GM18867 (cell line): ENCODE results near the gene KCNMA1.
"Not testable (repeated sequence)": the region's sequence is repeated elsewhere in the genome, so short reads cannot be mapped to it uniquely, and the experiment has no call there.

Source experiments
- ATAC-seq: cut with Tn5 transposase; IDR thresholded peaks from one replicate; pipeline ENCODE4 v1.9.1; 2021; ENCODE audit warnings: mild to moderate bottlenecking, moderate library complexity; ENCODE audit not compliant: unreplicated experiment

KCNMA1 gene

DNA sequence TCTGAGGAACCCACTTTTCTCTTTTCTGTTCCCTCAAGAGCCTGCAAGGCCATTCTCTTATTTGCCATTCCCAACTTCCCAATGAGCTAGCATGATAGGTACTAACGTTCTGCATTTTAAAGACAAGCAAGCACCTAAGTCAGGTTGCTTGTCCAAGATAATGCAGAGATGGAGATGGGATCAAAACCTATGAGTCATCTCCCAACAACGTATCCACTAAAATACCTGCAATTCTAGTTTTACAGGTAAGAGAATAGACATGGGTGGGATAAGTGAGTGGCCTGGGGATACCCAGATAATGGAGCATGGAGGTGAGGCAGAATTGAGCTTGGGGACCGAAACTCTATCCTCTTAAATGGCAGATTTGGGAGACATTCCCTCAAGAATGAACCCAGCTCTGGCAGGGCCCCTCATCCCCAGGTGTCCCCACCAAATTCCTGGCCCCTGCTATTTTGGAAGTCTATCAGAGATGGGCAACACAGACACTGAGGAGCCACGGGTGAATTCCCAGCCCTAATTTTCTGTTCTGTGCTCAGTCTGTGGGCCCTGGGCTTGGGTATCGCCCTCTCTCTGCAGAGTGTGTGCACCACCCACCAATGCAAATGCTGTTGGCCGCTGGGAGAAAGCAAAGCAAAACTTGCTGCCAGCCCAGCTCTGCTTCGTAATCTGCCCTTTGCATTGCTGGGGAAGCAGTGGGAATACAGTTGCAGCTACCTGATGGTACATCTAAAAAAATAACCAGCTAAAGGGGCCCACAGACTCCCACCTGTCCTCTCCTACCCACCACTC is 98.3 kb downstream of the KCNMA1 start:
- ATAC-seq = no peak

DNA sequence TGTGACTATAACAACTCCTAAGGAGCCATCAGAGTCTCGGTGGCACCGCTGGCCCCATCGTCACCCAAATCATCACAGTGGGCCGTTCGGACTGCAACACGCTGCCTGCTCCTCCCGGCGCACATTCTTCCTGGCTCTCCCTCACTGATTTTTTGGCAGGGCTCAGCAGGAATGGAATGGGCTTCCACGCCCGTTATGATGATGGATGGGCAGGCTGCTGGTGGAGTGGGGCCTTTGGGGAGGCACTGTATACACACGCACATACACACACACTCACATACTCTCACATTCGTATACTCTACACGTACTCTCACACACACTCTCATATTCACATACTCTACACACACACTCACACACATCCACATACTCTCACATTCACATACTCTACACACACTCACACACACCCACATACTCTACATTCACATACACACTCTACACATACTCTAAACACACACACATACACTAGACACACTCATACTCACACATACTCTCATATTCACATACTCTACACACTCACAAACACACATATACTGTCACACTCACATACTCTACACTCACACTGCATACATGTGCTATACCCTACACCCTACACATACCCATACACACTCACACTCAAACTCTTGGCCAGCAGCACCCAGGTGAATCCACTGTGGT is 99.8 kb downstream of the KCNMA1 start:
- ATAC-seq = no peak

DNA sequence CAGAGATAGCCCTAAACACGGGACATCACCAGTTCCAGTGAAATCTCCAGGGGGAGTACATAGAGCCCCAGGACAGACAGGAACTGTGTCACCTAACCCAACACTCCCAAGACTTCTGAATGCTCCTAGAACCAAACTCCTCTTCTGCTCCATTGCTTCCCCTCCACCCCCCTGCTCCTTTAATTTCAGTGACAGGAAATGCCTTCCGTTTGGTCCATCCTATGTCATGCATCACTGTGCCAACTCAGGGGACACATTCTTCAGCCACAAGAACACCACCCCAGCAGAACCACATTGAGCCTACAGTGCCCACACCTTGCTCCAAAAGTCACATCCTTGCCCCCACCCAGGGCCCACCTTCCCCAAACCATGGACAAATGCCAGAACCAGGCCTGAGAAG is 100.5 kb downstream of the KCNMA1 start:
- no peak for ATAC-seq

DNA sequence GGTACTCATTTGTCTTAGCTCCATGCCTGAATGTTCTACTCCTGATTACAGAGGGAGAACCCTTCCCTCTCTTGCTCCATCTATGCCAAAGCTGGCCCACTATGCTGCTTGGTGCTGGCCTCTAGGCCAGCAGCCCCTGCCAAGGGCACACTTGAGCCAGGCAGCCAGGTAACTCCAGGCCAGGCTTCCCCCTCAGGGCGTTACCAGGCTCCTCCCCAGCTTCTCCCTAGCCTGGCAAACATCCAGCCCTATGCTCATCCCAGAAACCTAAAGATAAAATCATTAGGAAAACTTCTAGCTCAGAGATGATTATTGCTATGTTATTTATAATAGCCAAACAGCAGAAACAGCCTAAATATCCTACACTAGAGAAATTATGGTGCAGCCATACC is 103.7 kb downstream of the KCNMA1 start:
- ATAC-seq = no peak

DNA sequence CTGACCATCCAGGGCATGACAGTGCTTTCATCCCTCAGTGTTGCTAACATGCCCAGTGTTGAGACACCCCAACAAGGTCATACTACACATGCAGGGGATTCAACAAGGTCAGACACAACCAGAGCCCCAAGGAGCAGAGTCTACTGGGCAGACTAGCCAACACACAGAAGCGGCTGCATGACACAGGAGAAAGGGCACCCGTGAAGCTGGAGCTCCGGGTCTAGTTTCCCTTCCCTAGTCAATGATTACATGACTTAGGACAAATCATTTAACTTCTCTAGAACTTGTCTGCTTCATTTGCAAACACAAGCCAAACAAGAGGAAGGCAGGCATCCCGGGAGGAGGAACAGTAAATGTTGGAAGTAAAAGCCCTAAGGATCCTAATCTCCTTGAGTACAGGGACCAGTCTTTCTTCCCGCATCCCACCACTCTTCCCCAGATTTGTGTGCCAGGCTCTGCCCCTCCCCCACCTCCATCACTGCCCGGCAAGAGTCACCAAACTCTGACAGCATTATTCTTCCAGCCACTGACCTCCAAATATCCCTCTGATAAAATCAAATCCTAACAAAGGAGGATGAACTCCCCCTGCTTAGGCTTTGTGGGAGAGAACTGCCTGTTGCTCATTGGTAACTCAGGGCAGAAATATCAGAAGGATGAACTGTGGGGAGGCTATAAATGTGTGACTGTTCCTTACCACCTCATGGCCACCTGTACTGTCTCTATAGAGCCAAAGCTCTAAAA is 104.3 kb downstream of the KCNMA1 start:
- ATAC-seq = no peak

DNA sequence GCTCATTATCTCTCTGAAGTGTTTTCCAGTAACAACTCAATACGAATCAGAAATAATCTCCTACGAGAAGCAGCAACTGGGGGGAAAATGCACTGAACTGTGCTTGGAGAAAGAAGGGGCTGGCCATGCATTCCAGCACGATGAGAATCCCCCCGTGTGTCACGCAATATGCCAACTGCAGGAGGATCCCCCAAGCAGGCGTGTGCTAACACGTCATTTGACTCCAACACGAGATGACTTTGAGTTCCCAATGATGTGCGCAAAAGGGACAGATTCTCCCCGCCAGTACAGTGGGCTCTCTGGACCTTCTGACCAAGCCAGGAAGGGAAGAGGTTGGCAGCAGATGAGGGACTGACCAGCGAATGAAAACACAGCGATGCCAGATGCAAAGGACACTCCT is 105.5 kb downstream of the KCNMA1 start:
- no peak for ATAC-seq

DNA sequence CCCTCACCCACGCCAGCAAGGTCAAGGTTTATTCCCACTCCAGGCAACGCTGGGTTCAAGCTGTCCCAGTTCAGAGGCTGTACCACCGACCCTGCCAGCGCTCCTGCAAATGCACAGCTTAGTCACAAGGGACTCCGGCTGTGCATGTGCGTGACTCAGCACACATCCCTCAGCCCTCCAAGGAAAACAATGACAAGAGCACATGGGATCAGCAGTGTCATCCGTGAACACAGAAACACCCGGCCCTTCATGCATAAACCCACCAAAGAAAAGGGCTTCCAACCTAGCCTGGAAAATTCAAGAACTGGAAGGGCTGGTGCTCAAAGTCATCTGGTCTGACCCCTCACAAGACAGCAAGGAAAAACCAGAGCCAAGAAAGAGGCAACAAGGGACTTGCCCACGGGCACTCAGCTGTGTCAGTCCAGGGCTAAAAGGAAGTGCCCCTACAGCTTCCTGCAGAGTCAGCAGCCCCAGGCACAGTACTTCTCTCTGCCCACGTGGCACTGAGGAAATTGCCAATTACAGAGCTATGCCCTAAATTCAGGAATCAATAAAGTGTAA is 106.1 kb downstream of the KCNMA1 start:
- ATAC-seq = no peak

DNA sequence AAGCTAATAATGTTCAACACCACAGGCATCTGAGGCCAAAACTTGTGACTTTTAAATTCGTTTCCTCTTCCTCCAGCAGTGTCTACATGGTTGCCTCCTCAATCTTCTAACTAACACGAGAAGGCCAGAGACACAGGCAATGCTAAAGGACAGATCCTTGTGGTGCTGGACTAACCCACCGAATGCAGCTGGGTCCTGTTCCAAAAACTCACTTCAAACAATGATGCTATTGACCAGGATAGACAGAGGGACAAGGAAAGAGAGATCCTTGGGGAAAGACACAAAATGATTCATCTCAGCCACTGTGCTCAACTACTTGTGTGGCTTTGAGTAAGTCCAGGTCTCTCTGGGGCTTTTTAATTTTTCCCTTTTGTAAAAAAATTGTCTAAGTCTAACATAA is 107.6 kb downstream of the KCNMA1 start:
- no peak for ATAC-seq

DNA sequence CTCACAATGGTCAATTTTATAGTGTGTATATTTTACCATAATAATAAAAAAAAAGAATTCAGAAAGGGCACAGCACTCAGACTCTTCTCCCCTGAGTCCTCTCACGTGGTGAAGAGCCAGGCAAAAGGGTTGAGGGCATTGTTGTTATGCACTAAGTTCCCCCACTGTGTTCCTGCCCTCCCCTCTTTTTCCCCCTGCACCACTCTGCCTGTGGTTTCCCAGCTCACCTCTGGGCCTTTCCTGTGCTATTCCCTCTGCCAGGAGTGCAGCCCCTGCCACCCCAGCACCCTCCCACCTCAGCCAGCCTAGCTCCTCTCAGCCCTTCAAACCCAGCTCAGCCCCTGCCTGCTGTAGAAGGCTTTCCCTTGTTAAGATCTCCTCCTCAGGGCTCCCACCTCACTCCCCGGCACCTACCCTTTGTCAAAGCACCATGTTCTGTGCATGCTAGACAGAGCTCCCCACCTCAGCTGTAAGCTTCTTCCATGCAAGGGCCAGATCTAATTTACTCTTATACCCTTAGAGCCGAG is 108.5 kb downstream of the KCNMA1 start:
- ATAC-seq = no peak

DNA sequence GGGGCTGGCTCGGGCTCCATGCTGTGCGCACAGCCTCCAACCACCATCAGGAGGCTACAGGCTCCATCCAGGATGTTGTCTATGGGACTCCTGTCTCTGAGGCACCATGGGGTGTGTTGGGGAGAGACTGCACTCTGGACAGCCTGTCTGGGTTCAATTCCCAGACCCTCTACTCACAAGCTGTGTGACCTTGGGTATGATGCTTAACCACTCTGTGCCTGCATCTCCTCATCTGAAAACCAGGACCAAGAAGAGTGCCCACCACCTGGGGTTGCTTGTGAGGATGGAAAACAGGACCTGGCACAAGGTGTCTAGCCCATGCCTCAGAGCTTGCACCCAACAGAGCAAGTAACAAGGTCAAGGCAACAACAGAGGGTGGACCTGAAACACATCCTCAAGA is 109.8 kb downstream of the KCNMA1 start:
- ATAC-seq = no peak

DNA sequence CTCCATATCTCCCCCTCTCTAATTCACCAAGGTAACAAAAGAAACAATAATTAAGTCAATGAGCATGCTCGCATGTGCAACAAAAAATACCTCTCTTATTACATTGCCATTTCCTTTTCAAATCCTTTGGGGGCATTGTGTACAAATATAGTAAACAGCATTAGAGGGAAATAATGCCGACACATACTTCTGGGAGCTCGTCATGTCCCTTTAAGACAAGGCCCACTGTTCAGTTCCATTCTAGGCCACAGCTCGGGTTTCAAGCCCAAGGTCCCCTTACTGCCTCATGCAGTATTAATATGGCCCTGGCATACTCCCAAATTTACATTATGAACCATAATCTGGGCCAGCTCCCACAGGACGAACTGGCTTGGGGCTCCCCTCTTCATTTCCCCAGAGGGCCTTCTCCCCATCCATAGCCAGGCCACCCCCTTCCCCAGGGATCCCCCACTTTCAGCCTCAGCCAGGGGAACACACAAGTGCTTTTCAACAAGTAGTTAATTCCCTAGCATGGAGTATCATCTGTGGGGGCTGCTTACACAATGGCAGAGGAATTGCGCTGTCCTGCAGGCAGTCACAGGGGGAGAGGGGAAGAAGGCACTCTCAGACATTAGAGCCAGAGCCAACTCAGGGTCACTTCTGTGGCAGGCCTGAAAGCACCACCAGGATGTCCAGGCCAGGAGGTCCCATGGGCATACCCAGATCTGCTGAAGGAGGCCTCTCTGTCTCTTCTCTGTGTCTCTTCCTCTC is 110.6 kb downstream of the KCNMA1 start:
- ATAC-seq = no peak

DNA sequence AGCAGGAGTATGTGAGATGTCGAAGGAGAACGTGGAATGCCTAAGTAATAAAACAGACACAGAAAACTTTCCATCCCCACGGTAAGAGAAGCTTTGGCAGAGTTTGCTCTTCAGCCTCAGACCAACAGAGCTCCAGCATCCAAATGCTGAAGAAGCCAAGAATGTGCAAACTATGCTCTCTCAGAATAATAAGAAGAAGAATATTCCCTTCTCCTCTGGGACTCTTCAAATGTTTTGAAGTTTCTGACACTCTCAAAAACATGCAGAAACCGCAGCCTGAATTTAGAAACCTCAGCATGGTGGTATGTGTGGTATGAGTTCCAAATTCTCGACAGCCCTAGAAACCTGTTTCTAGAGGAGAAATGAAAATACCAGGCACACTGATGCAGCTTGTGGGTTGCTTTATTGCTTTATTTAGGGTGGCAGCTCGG is 113.3 kb downstream of the KCNMA1 start:
- ATAC-seq = no peak

DNA sequence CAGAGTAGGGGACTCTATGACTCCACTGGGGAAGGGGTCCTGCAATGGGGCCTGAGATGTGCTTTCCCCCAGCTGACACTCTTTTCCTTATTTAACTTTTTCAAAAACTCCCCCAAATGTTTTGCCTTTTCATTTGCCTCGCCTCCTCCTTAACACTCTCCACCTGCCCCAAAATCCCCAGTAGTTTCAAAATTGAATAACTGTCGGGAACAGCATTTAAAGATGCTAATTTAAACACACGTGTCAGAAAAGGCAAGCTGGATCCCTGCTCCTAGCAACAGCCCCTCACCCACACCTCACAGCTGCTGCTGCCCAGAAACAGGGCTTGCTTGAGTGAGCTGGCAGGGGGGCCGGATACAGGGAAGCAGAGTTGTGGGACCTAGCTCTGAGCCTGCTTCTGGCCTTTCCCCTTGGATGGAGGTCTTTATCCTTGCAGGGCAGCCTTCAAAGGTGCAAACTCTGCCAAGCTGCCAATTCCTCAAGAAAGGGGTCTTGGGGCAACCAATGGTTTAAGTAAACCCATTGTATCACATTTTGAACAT is 115.3 kb downstream of the KCNMA1 start:
- ATAC-seq = no peak

DNA sequence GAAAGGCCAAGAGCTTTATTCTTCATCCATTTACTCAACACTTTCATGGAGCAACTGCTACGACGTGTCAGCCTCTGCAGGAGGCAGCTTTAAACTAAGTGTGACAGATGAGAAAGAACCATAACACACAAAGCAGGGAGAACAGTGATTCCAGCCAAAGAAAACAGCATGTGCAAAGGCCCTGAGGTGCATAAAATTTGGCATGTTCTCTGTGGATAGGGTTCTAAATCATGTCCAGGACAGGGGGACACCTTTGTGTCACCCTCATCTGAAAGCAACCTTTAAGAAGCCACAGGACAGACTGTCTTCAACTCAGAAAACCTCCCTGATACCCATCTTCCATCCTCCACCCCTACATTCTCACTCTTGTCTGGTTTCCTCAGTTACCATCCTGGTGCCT is 116.6 kb downstream of the KCNMA1 start:
- no peak for ATAC-seq

DNA sequence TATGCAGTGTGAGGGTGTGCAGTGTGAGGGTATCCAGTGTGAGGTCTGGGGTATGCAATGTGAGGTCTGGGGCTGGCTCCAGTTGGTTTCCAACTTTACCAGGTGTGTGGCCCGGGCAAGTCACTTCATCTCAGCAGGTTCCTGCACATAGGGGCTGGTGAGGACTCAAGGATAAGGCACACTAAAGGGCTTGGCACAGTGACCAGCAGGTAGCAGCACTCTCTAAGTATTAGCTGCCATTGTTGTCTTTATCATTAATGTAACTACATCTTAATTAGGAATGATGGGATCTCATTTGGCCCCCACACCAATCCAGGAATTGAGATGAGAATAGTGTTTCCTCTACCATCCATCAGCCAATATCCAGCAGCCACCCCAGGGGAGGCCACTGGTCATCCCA is 117.3 kb downstream of the KCNMA1 start:
- no peak for ATAC-seq

DNA sequence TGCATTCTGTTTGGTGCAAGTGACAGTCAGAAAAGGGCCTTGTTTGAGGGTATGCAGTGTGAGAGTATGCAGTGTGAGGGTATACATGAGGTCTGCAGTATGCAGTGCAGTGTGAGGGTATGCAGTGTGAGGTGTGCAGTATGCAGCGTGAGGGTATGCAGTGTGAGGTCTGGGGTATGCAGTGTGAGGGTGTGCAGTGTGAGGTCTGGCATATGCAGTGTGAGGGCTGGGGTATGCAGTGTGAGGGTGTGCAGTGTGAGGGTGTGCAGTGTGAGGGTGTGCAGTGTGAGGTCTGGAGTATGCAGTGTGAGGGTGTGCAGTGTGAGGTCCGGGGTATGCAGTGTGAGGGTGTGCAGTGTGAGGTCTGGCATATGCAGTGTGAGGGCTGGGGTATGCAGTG is 117.8 kb downstream of the KCNMA1 start:
- ATAC-seq = not testable (repeated sequence)

DNA sequence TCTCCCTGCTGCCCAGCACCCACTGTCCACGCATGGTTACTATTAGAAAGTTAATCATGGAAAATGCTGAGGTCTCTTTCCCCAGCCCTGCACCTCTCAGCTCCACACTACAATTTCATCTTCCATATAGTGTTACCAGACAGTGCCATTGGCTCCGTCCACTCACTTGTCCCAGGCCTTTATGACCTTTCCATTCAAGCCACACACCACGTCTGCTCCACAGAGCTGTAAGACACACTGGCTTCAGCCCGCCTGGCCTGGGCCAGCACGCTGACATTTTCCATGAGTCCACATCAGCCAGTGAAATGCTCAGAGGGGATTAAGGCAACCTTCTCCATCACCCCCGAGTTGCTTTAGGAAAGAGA is 118.7 kb downstream of the KCNMA1 start:
- no peak for ATAC-seq

DNA sequence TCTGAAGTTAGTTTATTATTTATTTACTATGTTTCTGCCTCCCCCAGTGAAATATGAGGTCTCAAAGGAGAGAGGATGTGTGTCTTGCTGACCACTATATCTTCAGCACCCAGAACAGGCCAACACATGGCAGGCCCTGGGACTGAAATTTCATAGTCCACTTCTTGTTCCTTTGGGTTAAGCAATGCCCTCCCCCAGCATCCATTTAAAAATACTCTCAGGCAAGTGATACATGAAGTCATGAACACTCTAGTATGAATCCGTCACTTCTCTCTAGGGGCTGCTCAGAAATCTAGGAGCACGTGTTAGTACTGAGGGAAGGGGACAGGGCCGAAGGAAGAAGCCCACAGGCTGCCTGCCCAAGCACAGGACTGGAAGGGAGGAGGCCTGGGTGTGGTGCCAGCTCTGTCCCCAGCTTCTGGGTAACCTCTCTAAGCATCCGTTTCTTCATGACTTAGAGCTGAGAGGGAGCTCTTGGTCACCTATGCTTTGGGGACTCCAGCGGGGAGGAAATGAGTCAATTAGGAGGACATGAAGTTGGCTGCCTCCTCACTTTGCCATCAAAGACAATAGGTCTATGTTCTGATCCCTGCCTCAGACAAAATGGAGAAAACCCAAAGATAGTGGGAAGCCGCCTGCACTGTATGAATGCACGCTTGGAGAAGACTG is 119.2 kb downstream of the KCNMA1 start:
- no peak for ATAC-seq

DNA sequence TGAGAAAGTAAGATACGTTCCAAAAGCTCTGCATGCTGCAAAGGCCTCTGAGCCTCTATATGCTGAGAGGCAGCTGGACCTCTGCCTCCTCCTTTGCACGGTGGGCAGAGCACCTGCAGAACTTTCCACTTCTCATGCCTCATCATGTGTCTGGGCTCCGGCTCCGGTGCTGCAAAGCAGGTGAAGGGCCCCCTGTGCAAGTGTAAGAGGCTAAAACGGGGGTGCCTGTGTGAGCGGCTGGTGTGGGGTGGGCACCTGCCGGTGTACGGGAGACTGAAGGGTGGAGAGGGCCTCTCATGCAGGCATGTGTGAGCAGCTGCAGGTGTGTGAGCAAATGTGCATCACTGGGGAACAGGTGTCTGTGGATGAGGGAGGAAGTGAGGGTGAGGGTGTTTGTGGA is 121.0 kb downstream of the KCNMA1 start:
- ATAC-seq = no peak

DNA sequence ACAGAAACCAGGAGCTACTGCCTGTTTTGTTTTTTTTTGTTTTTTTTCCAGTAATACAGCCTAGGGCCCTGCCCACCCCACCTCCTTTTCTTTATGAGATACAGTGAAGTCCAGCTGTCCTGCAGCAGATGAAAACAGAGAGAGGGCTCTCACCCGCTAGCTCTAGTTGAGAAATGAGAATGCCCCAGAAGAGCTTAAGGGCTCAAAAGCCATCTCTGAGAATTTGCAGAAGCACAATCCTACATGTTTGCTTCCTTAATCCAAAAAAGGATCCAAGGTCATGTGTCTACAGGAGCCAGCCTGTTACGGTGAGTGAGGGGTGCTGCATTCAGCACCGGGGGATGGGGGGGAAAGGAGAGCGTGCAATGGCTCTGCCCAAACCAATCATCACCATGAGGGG is 122.7 kb downstream of the KCNMA1 start:
- no peak for ATAC-seq
